Ishikawa (cell line): Measurements from ENCODE around the gene KCNQ4.

Experiments used
- CEBPB ChIP-seq: IDR thresholded peaks from 2 replicates; pipeline ENCODE4 v1.6.1; 2012
- CREB1 ChIP-seq: IDR thresholded peaks from 2 replicates; pipeline ENCODE4 v1.6.1; 2012; ENCODE audit warnings: low read depth
- EGR1 ChIP-seq: IDR thresholded peaks from 2 replicates; pipeline ENCODE4 v1.6.1; 2012
- EP300 ChIP-seq: IDR thresholded peaks from 2 replicates; pipeline ENCODE4 v1.6.1; 2012; ENCODE audit warnings: borderline replicate concordance
- FOXM1 ChIP-seq: IDR thresholded peaks from 2 replicates; pipeline ENCODE4 v1.6.1; 2012; ENCODE audit warnings: low read depth, borderline replicate concordance
- MAX ChIP-seq: IDR thresholded peaks from 2 replicates; pipeline ENCODE4 v1.6.1; 2012
- NFIC ChIP-seq: IDR thresholded peaks from 2 replicates; pipeline ENCODE4 v1.6.1; 2012
- RAD21 ChIP-seq: IDR thresholded peaks from 2 replicates; pipeline ENCODE4 v1.6.1; 2012; ENCODE audit warnings: low read depth
- TAF1 ChIP-seq: IDR thresholded peaks from 2 replicates; pipeline ENCODE4 v1.6.1; 2012; ENCODE audit warnings: low read depth, mild to moderate bottlenecking
- TCF12 ChIP-seq: IDR thresholded peaks from 2 replicates; pipeline ENCODE4 v1.6.1; 2012; ENCODE audit warnings: low read depth
- TEAD4 ChIP-seq: IDR thresholded peaks from 2 replicates; pipeline ENCODE4 v1.6.1; 2012
- USF1 ChIP-seq: IDR thresholded peaks from 2 replicates; pipeline ENCODE4 v1.6.1; 2012
- YY1 ChIP-seq: IDR thresholded peaks from 2 replicates; pipeline ENCODE4 v1.6.1; 2012; ENCODE audit warnings: low read depth
- ZBTB7A ChIP-seq: IDR thresholded peaks from 2 replicates; pipeline ENCODE4 v1.6.1; 2012; ENCODE audit warnings: low read depth
- TF ChIP-seq, protein P1 (sequence below): IDR thresholded peaks from 2 replicates; pipeline ENCODE4 v1.6.1; 2012; ENCODE audit warnings: low read depth, mild to moderate bottlenecking

The KCNQ4 gene

GRCh38 chr1:40783001-40783905 lies at the start of gene KCNQ4:
Gene KCNQ4, plus strand, starts transcription at chr1:40783787. Its CDS starts 307 bp downstream, at chr1:40784094.
- TF ChIP-seq TAF1 (no peak), FOXM1 (no peak), YY1 (no peak), EGR1 (no peak), TEAD4 (peak; percentile 14; the same call in 1 of the 2 replicates), MAX (peak; percentile 90)

GRCh38 chr1:40734882-40735628 lies 48.5 kb upstream of the KCNQ4 start:
- TF ChIP-seq RAD21 = no peak
- TF ChIP-seq CREB1 = no peak
- TF ChIP-seq USF1 = no peak
- TF ChIP-seq, protein P1, sequence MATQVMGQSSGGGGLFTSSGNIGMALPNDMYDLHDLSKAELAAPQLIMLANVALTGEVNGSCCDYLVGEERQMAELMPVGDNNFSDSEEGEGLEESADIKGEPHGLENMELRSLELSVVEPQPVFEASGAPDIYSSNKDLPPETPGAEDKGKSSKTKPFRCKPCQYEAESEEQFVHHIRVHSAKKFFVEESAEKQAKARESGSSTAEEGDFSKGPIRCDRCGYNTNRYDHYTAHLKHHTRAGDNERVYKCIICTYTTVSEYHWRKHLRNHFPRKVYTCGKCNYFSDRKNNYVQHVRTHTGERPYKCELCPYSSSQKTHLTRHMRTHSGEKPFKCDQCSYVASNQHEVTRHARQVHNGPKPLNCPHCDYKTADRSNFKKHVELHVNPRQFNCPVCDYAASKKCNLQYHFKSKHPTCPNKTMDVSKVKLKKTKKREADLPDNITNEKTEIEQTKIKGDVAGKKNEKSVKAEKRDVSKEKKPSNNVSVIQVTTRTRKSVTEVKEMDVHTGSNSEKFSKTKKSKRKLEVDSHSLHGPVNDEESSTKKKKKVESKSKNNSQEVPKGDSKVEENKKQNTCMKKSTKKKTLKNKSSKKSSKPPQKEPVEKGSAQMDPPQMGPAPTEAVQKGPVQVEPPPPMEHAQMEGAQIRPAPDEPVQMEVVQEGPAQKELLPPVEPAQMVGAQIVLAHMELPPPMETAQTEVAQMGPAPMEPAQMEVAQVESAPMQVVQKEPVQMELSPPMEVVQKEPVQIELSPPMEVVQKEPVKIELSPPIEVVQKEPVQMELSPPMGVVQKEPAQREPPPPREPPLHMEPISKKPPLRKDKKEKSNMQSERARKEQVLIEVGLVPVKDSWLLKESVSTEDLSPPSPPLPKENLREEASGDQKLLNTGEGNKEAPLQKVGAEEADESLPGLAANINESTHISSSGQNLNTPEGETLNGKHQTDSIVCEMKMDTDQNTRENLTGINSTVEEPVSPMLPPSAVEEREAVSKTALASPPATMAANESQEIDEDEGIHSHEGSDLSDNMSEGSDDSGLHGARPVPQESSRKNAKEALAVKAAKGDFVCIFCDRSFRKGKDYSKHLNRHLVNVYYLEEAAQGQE = no peak
- no peak for TF ChIP-seq TCF12
- TF ChIP-seq MAX = no peak
- TF ChIP-seq TEAD4 = no peak
- TF ChIP-seq FOXM1 = no peak
- TF ChIP-seq TAF1 = no peak
- TF ChIP-seq EGR1 = no peak
- no peak for TF ChIP-seq EP300
- TF ChIP-seq YY1 = no peak
- TF ChIP-seq CEBPB = no peak
- no peak for TF ChIP-seq ZBTB7A
- TF ChIP-seq NFIC = no peak

GRCh38 chr1:40736085-40736531 lies 47.5 kb upstream of the KCNQ4 start:
- TF ChIP-seq USF1 (peak; percentile 22; the same call in 1 of the 2 replicates), TCF12 (no peak)

- TF ChIP-seq NFIC (no peak), EP300 (no peak)
These were observed 44.8 kb upstream of the KCNQ4 start for GRCh38 chr1:40738831-40739230.

DNA sequence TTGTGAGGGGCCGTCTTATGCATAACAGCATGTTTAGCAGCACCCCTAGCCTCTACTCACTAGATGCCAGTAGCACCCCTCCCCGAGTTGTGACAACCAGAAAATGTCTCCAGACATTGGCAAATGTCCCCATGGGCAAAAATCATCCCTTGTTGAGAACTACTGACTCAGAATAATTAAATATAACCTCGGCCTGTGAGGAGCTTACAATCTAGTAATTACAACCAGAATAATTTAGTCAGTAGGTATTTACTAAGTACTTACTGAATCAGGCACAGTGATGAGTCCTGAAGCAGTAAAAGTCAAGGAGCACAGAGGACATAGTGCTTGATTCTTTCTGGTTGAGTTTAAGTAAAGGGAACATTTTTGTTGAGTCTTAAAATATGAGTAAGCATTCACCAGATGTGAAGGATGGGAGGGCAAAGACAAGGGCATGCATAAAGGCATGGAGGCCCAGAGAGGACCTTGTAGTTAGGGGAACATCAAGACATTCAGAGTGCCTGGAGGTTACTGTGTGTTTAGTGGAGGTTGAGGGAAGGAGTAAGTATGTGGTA lies 44.1 kb upstream of the KCNQ4 start:
- TF ChIP-seq TCF12 (no peak), YY1 (no peak), EP300 (no peak), USF1 (no peak), MAX (no peak), CEBPB (no peak), RAD21 (no peak), TAF1 (no peak), CREB1 (no peak), TEAD4 (no peak)
- TF ChIP-seq, protein P1 = no peak
